Globus pallidus (tissue), 1 donor: ENCODE data around the gene RIOX2.
"Not testable (repeated sequence)": the region's sequence is repeated elsewhere in the genome, so short reads cannot be mapped to it uniquely, and the experiment has no call there.

Experiments used
- DNase-seq: peaks from one replicate; pipeline ENCODE4 v3.0.0-alpha.2; 2015; ENCODE audit warnings: low spot score

RIOX2 gene

GRCh38 chr3:97971679-97972567 is at the start of gene RIOX2:
Gene RIOX2, minus strand, starts transcription at chr3:97972431. Its CDS starts 4,838 bp downstream, at chr3:97967593.
- peak; percentile 71 for DNase-seq

GRCh38 chr3:98020412-98020811 is 48.2 kb upstream of the RIOX2 start:
- DNase-seq, result no peak

GRCh38 chr3:98018301-98018700 is 46.1 kb upstream of the RIOX2 start:
- DNase-seq, result no peak

GRCh38 chr3:98014268-98014585 is 42.0 kb upstream of the RIOX2 start:
- DNase-seq, result no peak

GRCh38 chr3:98013411-98014267 is 41.4 kb upstream of the RIOX2 start:
- no peak for DNase-seq

- no peak for DNase-seq
Measured at GRCh38 chr3:98012979-98013378, 40.7 kb upstream of the RIOX2 start.

- DNase-seq, result not testable (repeated sequence)
Measured at GRCh38 chr3:98010883-98011449, 38.7 kb upstream of the RIOX2 start.

- DNase-seq, result no peak
Measured at GRCh38 chr3:98010194-98010882, 38.1 kb upstream of the RIOX2 start.

GRCh38 chr3:98008855-98009254 is 36.6 kb upstream of the RIOX2 start:
- no peak for DNase-seq

- no peak for DNase-seq
Measured at GRCh38 chr3:98005438-98005837, 33.2 kb upstream of the RIOX2 start.

GRCh38 chr3:98004721-98005120 is 32.5 kb upstream of the RIOX2 start:
- no peak for DNase-seq

GRCh38 chr3:98003306-98003969 is 31.2 kb upstream of the RIOX2 start:
- no peak for DNase-seq

- no peak for DNase-seq
Measured at GRCh38 chr3:98002717-98003116, 30.5 kb upstream of the RIOX2 start.

- no peak for DNase-seq
Measured at GRCh38 chr3:97999994-98000393, 27.8 kb upstream of the RIOX2 start.

- no peak for DNase-seq
Measured at GRCh38 chr3:97999103-97999502, 26.9 kb upstream of the RIOX2 start.

GRCh38 chr3:97996988-97997387 is 24.8 kb upstream of the RIOX2 start:
- no peak for DNase-seq

GRCh38 chr3:97994328-97994945 is 22.2 kb upstream of the RIOX2 start:
- no peak for DNase-seq

GRCh38 chr3:97993526-97993925 is 21.3 kb upstream of the RIOX2 start:
- DNase-seq, result no peak

- no peak for DNase-seq
Measured at GRCh38 chr3:97992547-97993173, 20.4 kb upstream of the RIOX2 start.

- DNase-seq, result no peak
Measured at GRCh38 chr3:97991293-97991682, 19.1 kb upstream of the RIOX2 start.
